Hepatocyte (in vitro differentiated cells): Measurements from ENCODE around the gene SUB1. TPM values are rescaled to one million over a fixed set of nuclear protein-coding genes. Genes with fewer than 3 reads are reported as not detected.
"Not testable (repeated sequence)": the region's sequence is repeated elsewhere in the genome, so short reads cannot be mapped to it uniquely, and the experiment has no call there.

ENCODE experiments used
- DNase-seq: peaks from one replicate; pipeline ENCODE4 v3.0.0-alpha.2; 2016; ENCODE audit warnings: low spot score
- H2AFZ ChIP-seq: fragments of 200-600 bp; sonication (generic); 2 replicates; pipeline ENCODE4 v1.6.0; 2016; ENCODE audit warnings: antibody characterized with exemption, mild to moderate bottlenecking
- H3K27ac ChIP-seq: fragments of 200-600 bp; sonication (generic); 2 replicates; pipeline ENCODE4 v1.5.1; 2016; ENCODE audit warnings: mild to moderate bottlenecking
- H3K27me3 ChIP-seq: fragments of 200-600 bp; sonication (generic); 2 replicates; pipeline ENCODE4 v1.6.1; 2016
- H3K36me3 ChIP-seq: fragments of 200-600 bp; sonication (generic); replicated peaks from 2 replicates; pipeline ENCODE4 v1.5.1; 2016; ENCODE audit warnings: low read depth; ENCODE audit not compliant: insufficient read depth
- H3K4me1 ChIP-seq: fragments of 200-600 bp; sonication (generic); 2 replicates; pipeline ENCODE4 v1.5.1; 2016; ENCODE audit warnings: mild to moderate bottlenecking, moderate library complexity; ENCODE audit not compliant: insufficient read depth
- H3K4me2 ChIP-seq: fragments of 200-600 bp; sonication (generic); 2 replicates; pipeline ENCODE4 v1.6.0; 2016
- H3K4me3 ChIP-seq: fragments of 200-600 bp; sonication (generic); 2 replicates; pipeline ENCODE4 v1.5.1; 2016; ENCODE audit warnings: mild to moderate bottlenecking
- H3K79me2 ChIP-seq: fragments of 200-600 bp; sonication (generic); 2 replicates; pipeline ENCODE4 v1.6.0; 2017; ENCODE audit warnings: mild to moderate bottlenecking
- H3K9me2 ChIP-seq: fragments of 200-600 bp; sonication (generic); replicated peaks from 2 replicates; pipeline ENCODE4 v1.6.0; 2017; ENCODE audit warnings: mild to moderate bottlenecking; ENCODE audit not compliant: insufficient read depth
- H3K9me3 ChIP-seq: fragments of 200-600 bp; sonication (generic); 2 replicates; pipeline ENCODE4 v1.5.1; 2016; ENCODE audit warnings: low read depth, mild to moderate bottlenecking
- H4K20me1 ChIP-seq: fragments of 200-600 bp; sonication (generic); 2 replicates; pipeline ENCODE4 v1.6.0; 2016; ENCODE audit warnings: mild to moderate bottlenecking; ENCODE audit not compliant: insufficient read depth, poor library complexity, severe bottlenecking
- EZH2 ChIP-seq: fragments of 200-600 bp; sonication (generic); IDR thresholded peaks from 2 replicates; pipeline ENCODE4 v1.6.1; 2016; ENCODE audit warnings: antibody characterized with exemption, mild to moderate bottlenecking, borderline replicate concordance
- EZH2phosphoT487 ChIP-seq: fragments of 200-600 bp; sonication (generic); IDR thresholded peaks from one replicate; pipeline ENCODE4 v1.6.1; 2018; ENCODE audit warnings: antibody characterized with exemption, mild to moderate bottlenecking, low read depth, moderate library complexity; ENCODE audit not compliant: unreplicated experiment, severe bottlenecking
- WGBS: methylation state at CpG from one replicate; pipeline ENCODE4 v1.1.6; 2016; ENCODE audit warnings: low lambda C conversion rate; ENCODE audit errors: missing lambda C conversion rate; 5-methylcytosine and 5-hydroxymethylcytosine counted together
- polyA plus RNA-seq: library from polyadenylated mRNA; unstranded; fragments of >200 nt; fragmentation: Nextera tagmentation; extraction: Ambion mirVana; gene quantifications from 2 replicates; pipeline ENCODE4 v1.2.1, GENCODE V29; 2016
- total RNA-seq: library from RNA; depleted of rRNA; stranded (reverse); fragments of >200 nt; gene quantifications from 2 replicates; pipeline ENCODE4 v1.2.3, GENCODE V29; 2014
- TF ChIP-seq, protein P1 (sequence below): fragments of 200-600 bp; sonication (generic); IDR thresholded peaks from 2 replicates; pipeline ENCODE4 v1.5.1; 2016; ENCODE audit warnings: antibody characterized with exemption, mild to moderate bottlenecking; ENCODE audit not compliant: poor library complexity

The SUB1 gene
- total and polyA plus RNA-seq, 2 experiments from 2014 or later = 340 to 394 TPM

- no peaks in the 10 kb centered on the region for H3K4me1 ChIP-seq
- no peaks in the 10 kb centered on the region for H3K9me2 ChIP-seq
- no peak overlapping the region for H3K27ac ChIP-seq
- no peak overlapping the region for H2AFZ ChIP-seq
- H3K27me3 ChIP-seq = no peaks in the 10 kb centered on the region
- no peaks in the 10 kb centered on the region for H4K20me1 ChIP-seq
- no peaks in the 10 kb centered on the region for H3K79me2 ChIP-seq
- TF ChIP-seq, protein P1, sequence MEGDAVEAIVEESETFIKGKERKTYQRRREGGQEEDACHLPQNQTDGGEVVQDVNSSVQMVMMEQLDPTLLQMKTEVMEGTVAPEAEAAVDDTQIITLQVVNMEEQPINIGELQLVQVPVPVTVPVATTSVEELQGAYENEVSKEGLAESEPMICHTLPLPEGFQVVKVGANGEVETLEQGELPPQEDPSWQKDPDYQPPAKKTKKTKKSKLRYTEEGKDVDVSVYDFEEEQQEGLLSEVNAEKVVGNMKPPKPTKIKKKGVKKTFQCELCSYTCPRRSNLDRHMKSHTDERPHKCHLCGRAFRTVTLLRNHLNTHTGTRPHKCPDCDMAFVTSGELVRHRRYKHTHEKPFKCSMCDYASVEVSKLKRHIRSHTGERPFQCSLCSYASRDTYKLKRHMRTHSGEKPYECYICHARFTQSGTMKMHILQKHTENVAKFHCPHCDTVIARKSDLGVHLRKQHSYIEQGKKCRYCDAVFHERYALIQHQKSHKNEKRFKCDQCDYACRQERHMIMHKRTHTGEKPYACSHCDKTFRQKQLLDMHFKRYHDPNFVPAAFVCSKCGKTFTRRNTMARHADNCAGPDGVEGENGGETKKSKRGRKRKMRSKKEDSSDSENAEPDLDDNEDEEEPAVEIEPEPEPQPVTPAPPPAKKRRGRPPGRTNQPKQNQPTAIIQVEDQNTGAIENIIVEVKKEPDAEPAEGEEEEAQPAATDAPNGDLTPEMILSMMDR = no peak
- no peak for TF ChIP-seq EZH2phosphoT487
- TF ChIP-seq EZH2 = no peak
- no peak overlapping the region for H3K4me3 ChIP-seq
- H3K4me2 ChIP-seq = no peak overlapping the region
- no peaks in the 10 kb centered on the region for H3K9me3 ChIP-seq
- H3K36me3 ChIP-seq = no peaks in the 10 kb centered on the region
- 75% methylated on average over 5 of the region's 5 CpGs for WGBS
- DNase-seq = no peak
Observed at GRCh38 chr5:32630867-32631491, 45.6 kb downstream of the SUB1 start.

GRCh38 chr5:32633017-32633416 lies 47.7 kb downstream of the SUB1 start:
- not testable (repeated sequence) for H3K4me3 ChIP-seq, H3K9me3 ChIP-seq, DNase-seq, H3K4me2 ChIP-seq, H4K20me1 ChIP-seq, H3K9me2 ChIP-seq, H3K27ac ChIP-seq, H3K27me3 ChIP-seq, H2AFZ ChIP-seq, H3K36me3 ChIP-seq, H3K4me1 ChIP-seq, H3K79me2 ChIP-seq
- 99% methylated on average over 8 of the region's 8 CpGs for WGBS

DNA sequence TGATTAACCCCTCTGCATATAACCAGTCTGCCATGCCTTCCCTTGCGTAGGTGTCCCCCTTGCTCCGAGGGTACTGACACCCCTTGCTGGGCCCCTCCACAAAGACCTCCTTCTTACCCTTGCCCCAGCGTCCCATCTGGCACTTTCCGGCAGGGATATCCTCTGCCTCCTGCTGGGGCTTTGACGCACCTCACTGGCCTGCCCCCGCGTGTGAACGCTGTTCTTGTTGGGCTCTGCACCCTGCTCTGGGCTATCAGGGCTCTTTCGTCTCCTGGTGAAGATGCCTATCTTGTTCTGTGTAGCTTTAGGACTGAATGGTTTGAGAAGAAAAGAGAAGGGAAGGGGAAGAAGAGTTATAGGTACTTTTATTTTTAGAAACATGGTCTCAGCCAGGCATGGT lies 53.0 kb downstream of the SUB1 start:
- H3K36me3 ChIP-seq = no peaks in the 10 kb centered on the region
- H3K9me3 ChIP-seq = no peaks in the 10 kb centered on the region
- no peak overlapping the region for H2AFZ ChIP-seq
- peaks cover 4% of the 10 kb centered on the region for H3K4me1 ChIP-seq
- no peak for TF ChIP-seq EZH2
- TF ChIP-seq, protein P1 = no peak
- TF ChIP-seq EZH2phosphoT487 = no peak
- H3K27me3 ChIP-seq = no peaks in the 10 kb centered on the region
- H3K4me2 ChIP-seq = no peak overlapping the region
- no peak overlapping the region for H3K27ac ChIP-seq
- no peaks in the 10 kb centered on the region for H4K20me1 ChIP-seq
- H3K79me2 ChIP-seq = no peaks in the 10 kb centered on the region
- no peak for DNase-seq
- no peak overlapping the region for H3K4me3 ChIP-seq
- WGBS = 87% methylated on average over 9 of the region's 9 CpGs
- no peaks in the 10 kb centered on the region for H3K9me2 ChIP-seq

GRCh38 chr5:32639943-32640342 lies 54.6 kb downstream of the SUB1 start:
- Histone ChIP-seq H3K4me1 (peaks cover 4% of the 10 kb centered on the region), H3K27ac (no peak overlapping the region), H3K4me2 (no peak overlapping the region), H3K36me3 (no peaks in the 10 kb centered on the region), H3K9me2 (no peaks in the 10 kb centered on the region), H3K4me3 (no peak overlapping the region), H2AFZ (no peak overlapping the region), H4K20me1 (no peaks in the 10 kb centered on the region), H3K9me3 (no peaks in the 10 kb centered on the region), H3K79me2 (no peaks in the 10 kb centered on the region), H3K27me3 (no peaks in the 10 kb centered on the region)
- no peak for DNase-seq
- TF ChIP-seq EZH2phosphoT487 = no peak
- TF ChIP-seq, protein P1 = no peak
- TF ChIP-seq EZH2 = no peak
- WGBS = 80% methylated on average over 3 of the region's 3 CpGs
